CD4-positive, alpha-beta T cell treated with Interleukin-15 for 4 hours (primary cell): ENCODE results near the gene APPBP2.

Experiments
- DNase-seq: peaks from one replicate; pipeline ENCODE4 v3.0.0-alpha.2; 2020; ENCODE audit warnings: low spot score

APPBP2 gene

DNA sequence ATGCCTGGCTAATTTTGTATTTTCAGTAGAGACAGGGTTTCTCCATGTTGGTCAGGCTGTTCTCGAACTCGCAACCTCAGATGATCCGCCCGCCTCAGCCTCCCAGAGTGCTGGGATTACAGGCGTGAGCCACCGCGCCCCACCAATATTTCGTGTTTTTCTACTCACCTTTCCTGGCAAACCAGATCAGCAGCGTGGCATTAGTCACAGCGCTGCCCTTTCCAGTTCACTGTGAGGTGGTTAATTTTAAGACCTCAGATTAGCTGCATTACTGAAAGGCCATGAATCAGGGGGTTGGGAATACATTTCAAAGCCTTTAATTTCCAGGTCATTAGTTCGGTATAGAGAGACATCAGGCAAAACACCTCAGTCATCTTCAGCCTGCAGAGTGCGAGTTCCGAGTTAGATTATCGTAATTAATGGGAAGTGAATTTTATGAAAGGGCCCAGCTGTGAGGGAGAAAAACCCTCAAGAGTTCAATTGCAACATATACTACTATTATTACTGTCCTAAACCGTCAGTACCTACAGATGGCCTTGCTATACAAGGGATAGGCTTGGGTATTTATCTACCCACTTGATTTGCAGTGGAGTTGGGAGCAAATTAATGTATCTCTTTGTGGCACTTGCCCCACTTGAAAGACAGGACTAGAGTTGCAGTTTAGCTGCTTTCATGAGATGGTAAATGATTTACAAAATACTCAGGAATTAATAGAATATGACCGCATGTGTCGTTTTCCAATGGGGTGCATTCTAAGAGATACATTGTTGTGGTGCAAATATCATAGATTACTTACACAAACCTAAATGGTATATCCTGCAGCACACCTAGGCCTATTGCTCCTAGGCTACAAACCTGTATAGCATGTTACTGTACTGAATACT lies 132.0 kb downstream of the APPBP2 start:
- no peak for DNase-seq
